Body of pancreas (tissue), 4 donors: ENCODE data around the gene IL1R1.

ENCODE experiments used
- POLR2A ChIP-seq, 3 donors: fragments of 450-650 bp; IDR thresholded peaks; one replicate each; pipeline ENCODE4 v1.6.1; 2016; ENCODE audit warnings: antibody characterized with exemption in 3 of 3, mild to moderate bottlenecking in 2 of 3
- TF ChIP-seq, protein P1 (sequence below), 7 experiments: fragments of 450-650 bp in 4 of 7; fragments of 200-600 bp in 3 of 7; sonication (generic) in 3 of 7; IDR thresholded peaks; one replicate each; pipeline ENCODE4 v1.5.1; 2016 to 2019; ENCODE audit warnings: antibody characterized with exemption in 7 of 7

- TF ChIP-seq, protein P1, sequence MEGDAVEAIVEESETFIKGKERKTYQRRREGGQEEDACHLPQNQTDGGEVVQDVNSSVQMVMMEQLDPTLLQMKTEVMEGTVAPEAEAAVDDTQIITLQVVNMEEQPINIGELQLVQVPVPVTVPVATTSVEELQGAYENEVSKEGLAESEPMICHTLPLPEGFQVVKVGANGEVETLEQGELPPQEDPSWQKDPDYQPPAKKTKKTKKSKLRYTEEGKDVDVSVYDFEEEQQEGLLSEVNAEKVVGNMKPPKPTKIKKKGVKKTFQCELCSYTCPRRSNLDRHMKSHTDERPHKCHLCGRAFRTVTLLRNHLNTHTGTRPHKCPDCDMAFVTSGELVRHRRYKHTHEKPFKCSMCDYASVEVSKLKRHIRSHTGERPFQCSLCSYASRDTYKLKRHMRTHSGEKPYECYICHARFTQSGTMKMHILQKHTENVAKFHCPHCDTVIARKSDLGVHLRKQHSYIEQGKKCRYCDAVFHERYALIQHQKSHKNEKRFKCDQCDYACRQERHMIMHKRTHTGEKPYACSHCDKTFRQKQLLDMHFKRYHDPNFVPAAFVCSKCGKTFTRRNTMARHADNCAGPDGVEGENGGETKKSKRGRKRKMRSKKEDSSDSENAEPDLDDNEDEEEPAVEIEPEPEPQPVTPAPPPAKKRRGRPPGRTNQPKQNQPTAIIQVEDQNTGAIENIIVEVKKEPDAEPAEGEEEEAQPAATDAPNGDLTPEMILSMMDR (IDR thresholded peaks at IDR 0.05), result no peak
- TF ChIP-seq POLR2A (IDR thresholded peaks at IDR 0.05), result no peak
Observed at GRCh38 chr2:102130647-102130991, 11.9 kb upstream of the IL1R1 start.
